HEK293 (cell line): ENCODE results near the gene FAM163A.
"Not testable (repeated sequence)": the region's sequence is repeated elsewhere in the genome, so short reads cannot be mapped to it uniquely, and the experiment has no call there.

ENCODE experiments used
- CTCF ChIA-PET: fragments of 350-600 bp; formaldehyde crosslinking; extraction: SDS; loops from one replicate; lab custom pipeline; 2021; ENCODE audit warnings: antibody characterized with exemption; lab: Yijun Ruan, JAX
- POLR2A ChIA-PET: fragments of 300-600 bp; formaldehyde crosslinking; extraction: SDS; loops from one replicate; lab custom pipeline; 2020; ENCODE audit warnings: antibody characterized with exemption, inconsistent platforms; lab: Yijun Ruan, JAX
- H3K27ac ChIP-seq: fragments of 200-500 bp; sonication (Bioruptor generic); 2 replicates; pipeline ENCODE4 v1.5.1; 2014; ENCODE audit warnings: low read depth, low read length, control low read depth, inconsistent platforms; ENCODE audit errors: extremely low read depth
- H3K36me3 ChIP-seq, 2 experiments: fragments of 200-500 bp in 1 of 2; sonication (Bioruptor generic) in 1 of 2; 1 replicate in 1 of 2; 2 replicates in 1 of 2; pipeline ENCODE4 v1.5.1; 2014 to 2017; ENCODE audit warnings: inconsistent platforms in 2 of 2, low read length in 2 of 2; ENCODE audit not compliant: control insufficient read depth in 2 of 2, insufficient read depth in 1 of 2
- H3K4me1 ChIP-seq: fragments of 200-500 bp; sonication (Bioruptor generic); 2 replicates; pipeline ENCODE4 v1.5.1; 2014; ENCODE audit warnings: mild to moderate bottlenecking, low read length, inconsistent platforms; ENCODE audit not compliant: control insufficient read depth, insufficient read depth
- H3K4me3 ChIP-seq: 2 replicates; pipeline ENCODE4 v1.5.1; 2011; ENCODE audit warnings: low read depth, mild to moderate bottlenecking, control low read depth, low read length, moderate library complexity
- H3K9me3 ChIP-seq: fragments of 200-500 bp; sonication (Bioruptor generic); 2 replicates; pipeline ENCODE4 v1.5.1; 2014; ENCODE audit warnings: low read depth, low read length, inconsistent platforms; ENCODE audit not compliant: control insufficient read depth, insufficient read depth
- CTCF ChIP-seq: fragments of 450-650 bp; formaldehyde crosslinking; IDR thresholded peaks from 2 replicates; pipeline ENCODE4 v1.5.1; 2016; ENCODE audit warnings: missing biosample characterization, missing genetic modification characterization
- KLF1 ChIP-seq: fragments of 450-650 bp; formaldehyde crosslinking; IDR thresholded peaks from 2 replicates; pipeline ENCODE4 v1.5.1; 2016; ENCODE audit warnings: missing biosample characterization, missing genetic modification characterization
- TSHZ1 ChIP-seq: fragments of 450-650 bp; formaldehyde crosslinking; IDR thresholded peaks from 2 replicates; pipeline ENCODE4 v1.5.1; 2016; ENCODE audit warnings: missing biosample characterization, missing genetic modification characterization, borderline replicate concordance
- ZBTB11 ChIP-seq: fragments of 450-650 bp; formaldehyde crosslinking; conservative IDR thresholded peaks from 2 replicates; pipeline ENCODE4 v1.5.1; 2016; ENCODE audit warnings: low read depth, missing biosample characterization, missing genetic modification characterization
- ZBTB6 ChIP-seq: fragments of 450-650 bp; formaldehyde crosslinking; IDR thresholded peaks from 2 replicates; pipeline ENCODE4 v1.5.1; 2017; ENCODE audit warnings: missing biosample characterization, missing genetic modification characterization
- ZNF19 ChIP-seq: fragments of 450-650 bp; formaldehyde crosslinking; IDR thresholded peaks from 2 replicates; pipeline ENCODE4; 2016; ENCODE audit warnings: missing biosample characterization, missing genetic modification characterization, low read depth
- ZNF335 ChIP-seq: fragments of 450-650 bp; formaldehyde crosslinking; conservative IDR thresholded peaks from 2 replicates; pipeline ENCODE4 v1.5.1; 2016; ENCODE audit warnings: missing biosample characterization, missing genetic modification characterization
- ZNF354C ChIP-seq: fragments of 450-650 bp; formaldehyde crosslinking; IDR thresholded peaks from 2 replicates; pipeline ENCODE4 v1.5.1; 2016; ENCODE audit warnings: missing biosample characterization, missing genetic modification characterization, low read depth, borderline replicate concordance
- ZNF510 ChIP-seq: fragments of 450-650 bp; formaldehyde crosslinking; IDR thresholded peaks from 2 replicates; pipeline ENCODE4 v1.5.1; 2018; ENCODE audit warnings: mild to moderate bottlenecking, missing genetic modification characterization, missing biosample characterization; ENCODE audit not compliant: insufficient replicate concordance
- ZNF544 ChIP-seq: fragments of 450-650 bp; formaldehyde crosslinking; IDR thresholded peaks from 2 replicates; pipeline ENCODE4 v1.5.0; 2017; ENCODE audit warnings: missing biosample characterization, missing genetic modification characterization
- ZNF560 ChIP-seq: fragments of 450-650 bp; formaldehyde crosslinking; IDR thresholded peaks from 2 replicates; pipeline ENCODE4 v1.5.1; 2017; ENCODE audit warnings: missing biosample characterization, missing genetic modification characterization, borderline replicate concordance
- ZNF747 ChIP-seq: fragments of 450-650 bp; formaldehyde crosslinking; IDR thresholded peaks from 2 replicates; pipeline ENCODE4 v1.5.1; 2016; ENCODE audit warnings: missing biosample characterization, missing genetic modification characterization
- ZNF830 ChIP-seq: fragments of 450-650 bp; IDR thresholded peaks from 2 replicates; pipeline ENCODE4 v1.5.0; 2018; ENCODE audit warnings: missing biosample characterization, missing genetic modification characterization, low read depth, mild to moderate bottlenecking, moderate library complexity

Gene FAM163A

GRCh38 chr1:179853102-179853501, 110.0 kb downstream of the FAM163A start:
- POLR2A ChIA-PET, result interaction anchor here (0.5 to 0.6 kb wide), 2 partner anchors 10 to 369 kb away, joined by 3 read pairs; no protein-coding TSS in a partner anchor
- Histone ChIP-seq H3K4me3 (no peak overlapping the region), H3K9me3 (no peaks in the 10 kb centered on the region), H3K4me1 (no peaks in the 10 kb centered on the region), H3K27ac (no peak overlapping the region), H3K36me3 (peaks cover 43 to 68% of the 10 kb centered on the region in 2 experiments)
- TF ChIP-seq ZNF510 (tag by site-specific recombination) (no peak), ZNF335 (tag by site-specific recombination) (no peak), ZBTB6 (tag by site-specific recombination) (no peak), ZNF354C (tag by site-specific recombination) (no peak), ZNF544 (tag by site-specific recombination) (no peak), CTCF (tag by site-specific recombination) (no peak), ZNF560 (no peak), ZNF19 (no peak), ZNF747 (tag by site-specific recombination) (no peak), TSHZ1 (tag by site-specific recombination) (no peak), ZNF830 (tag by site-specific recombination) (no peak), KLF1 (no peak)
- CTCF ChIA-PET, result interaction anchor here (0.6 to 2.3 kb wide), 6 partner anchors 12 to 647 kb away, joined by 3 to 10 read pairs (median 4); no protein-coding TSS in a partner anchor

- H3K4me3 ChIP-seq, H3K9me3 ChIP-seq, H3K27ac ChIP-seq, POLR2A ChIA-PET, H3K4me1 ChIP-seq: not testable (repeated sequence)
- peaks cover 30 to 63% of the 10 kb centered on the region in 2 experiments for H3K36me3 ChIP-seq
- CTCF ChIA-PET, result interaction anchor here (0.7 to 1.2 kb wide), 2 partner anchors 41 to 323 kb away, joined by 4 read pairs; no protein-coding TSS in a partner anchor
Measured at GRCh38 chr1:179855831-179856230, 112.7 kb downstream of the FAM163A start.

GRCh38 chr1:179856296-179856695, 113.2 kb downstream of the FAM163A start:
- no peaks in the 10 kb centered on the region for H3K4me1 ChIP-seq
- H3K27ac ChIP-seq, result no peak overlapping the region
- ChIA-PET POLR2A (no interaction called here), CTCF (no interaction called here)
- TF ChIP-seq ZBTB11 (tag by site-specific recombination), result no peak
- H3K36me3 ChIP-seq, result peaks cover 26 to 61% of the 10 kb centered on the region in 2 experiments
- H3K9me3 ChIP-seq, result no peaks in the 10 kb centered on the region
- H3K4me3 ChIP-seq, result no peak overlapping the region
